ENCODE data around the gene RARRES2.

Gene RARRES2

DNA sequence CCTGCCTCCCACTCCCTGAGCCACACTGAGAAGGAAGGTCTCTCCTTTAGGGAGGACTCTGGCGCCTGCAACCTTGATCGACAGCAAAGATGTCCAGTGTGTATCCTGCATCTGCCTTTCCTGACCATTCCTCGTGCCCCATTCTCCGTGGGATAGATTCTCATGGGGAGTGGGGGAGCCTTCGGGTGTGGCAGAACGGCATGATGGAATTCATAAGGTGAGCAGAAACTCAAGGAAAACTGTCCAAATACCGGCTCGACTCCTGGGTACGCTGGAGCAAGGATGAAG is 636 bp upstream of the RARRES2 start:
- Histone ChIP-seq H3K4me3 (replicated peaks; ENCODE audit: insufficient read depth, low read length) (no peak overlapping the region), H3K27me3 (ENCODE audit: insufficient read depth, poor library complexity, severe bottlenecking) (peaks cover 7% of the 10 kb centered on the region), H3K27ac (replicated peaks) (no peak overlapping the region)
- DNase-seq (ENCODE audit: low read depth in 1 of 2, low spot score in 1 of 2): no peak
- TF ChIP-seq, protein P1, sequence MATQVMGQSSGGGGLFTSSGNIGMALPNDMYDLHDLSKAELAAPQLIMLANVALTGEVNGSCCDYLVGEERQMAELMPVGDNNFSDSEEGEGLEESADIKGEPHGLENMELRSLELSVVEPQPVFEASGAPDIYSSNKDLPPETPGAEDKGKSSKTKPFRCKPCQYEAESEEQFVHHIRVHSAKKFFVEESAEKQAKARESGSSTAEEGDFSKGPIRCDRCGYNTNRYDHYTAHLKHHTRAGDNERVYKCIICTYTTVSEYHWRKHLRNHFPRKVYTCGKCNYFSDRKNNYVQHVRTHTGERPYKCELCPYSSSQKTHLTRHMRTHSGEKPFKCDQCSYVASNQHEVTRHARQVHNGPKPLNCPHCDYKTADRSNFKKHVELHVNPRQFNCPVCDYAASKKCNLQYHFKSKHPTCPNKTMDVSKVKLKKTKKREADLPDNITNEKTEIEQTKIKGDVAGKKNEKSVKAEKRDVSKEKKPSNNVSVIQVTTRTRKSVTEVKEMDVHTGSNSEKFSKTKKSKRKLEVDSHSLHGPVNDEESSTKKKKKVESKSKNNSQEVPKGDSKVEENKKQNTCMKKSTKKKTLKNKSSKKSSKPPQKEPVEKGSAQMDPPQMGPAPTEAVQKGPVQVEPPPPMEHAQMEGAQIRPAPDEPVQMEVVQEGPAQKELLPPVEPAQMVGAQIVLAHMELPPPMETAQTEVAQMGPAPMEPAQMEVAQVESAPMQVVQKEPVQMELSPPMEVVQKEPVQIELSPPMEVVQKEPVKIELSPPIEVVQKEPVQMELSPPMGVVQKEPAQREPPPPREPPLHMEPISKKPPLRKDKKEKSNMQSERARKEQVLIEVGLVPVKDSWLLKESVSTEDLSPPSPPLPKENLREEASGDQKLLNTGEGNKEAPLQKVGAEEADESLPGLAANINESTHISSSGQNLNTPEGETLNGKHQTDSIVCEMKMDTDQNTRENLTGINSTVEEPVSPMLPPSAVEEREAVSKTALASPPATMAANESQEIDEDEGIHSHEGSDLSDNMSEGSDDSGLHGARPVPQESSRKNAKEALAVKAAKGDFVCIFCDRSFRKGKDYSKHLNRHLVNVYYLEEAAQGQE (IDR thresholded peaks at IDR 0.05; ENCODE audit: insufficient replicate concordance, low read depth): no peak
- no peak for TF ChIP-seq SPI1 (IDR thresholded peaks at IDR 0.05; ENCODE audit: borderline replicate concordance, low read depth)
- no peak for TF ChIP-seq GABPA (IDR thresholded peaks at IDR 0.05; ENCODE audit: low read depth)
- TF ChIP-seq, protein P2, sequence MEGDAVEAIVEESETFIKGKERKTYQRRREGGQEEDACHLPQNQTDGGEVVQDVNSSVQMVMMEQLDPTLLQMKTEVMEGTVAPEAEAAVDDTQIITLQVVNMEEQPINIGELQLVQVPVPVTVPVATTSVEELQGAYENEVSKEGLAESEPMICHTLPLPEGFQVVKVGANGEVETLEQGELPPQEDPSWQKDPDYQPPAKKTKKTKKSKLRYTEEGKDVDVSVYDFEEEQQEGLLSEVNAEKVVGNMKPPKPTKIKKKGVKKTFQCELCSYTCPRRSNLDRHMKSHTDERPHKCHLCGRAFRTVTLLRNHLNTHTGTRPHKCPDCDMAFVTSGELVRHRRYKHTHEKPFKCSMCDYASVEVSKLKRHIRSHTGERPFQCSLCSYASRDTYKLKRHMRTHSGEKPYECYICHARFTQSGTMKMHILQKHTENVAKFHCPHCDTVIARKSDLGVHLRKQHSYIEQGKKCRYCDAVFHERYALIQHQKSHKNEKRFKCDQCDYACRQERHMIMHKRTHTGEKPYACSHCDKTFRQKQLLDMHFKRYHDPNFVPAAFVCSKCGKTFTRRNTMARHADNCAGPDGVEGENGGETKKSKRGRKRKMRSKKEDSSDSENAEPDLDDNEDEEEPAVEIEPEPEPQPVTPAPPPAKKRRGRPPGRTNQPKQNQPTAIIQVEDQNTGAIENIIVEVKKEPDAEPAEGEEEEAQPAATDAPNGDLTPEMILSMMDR (IDR thresholded peaks at IDR 0.05; ENCODE audit: insufficient read depth, low read length): no peak
- TF ChIP-seq POLR2AphosphoS5 (IDR thresholded peaks at IDR 0.05; ENCODE audit: low read depth): no peak

DNA sequence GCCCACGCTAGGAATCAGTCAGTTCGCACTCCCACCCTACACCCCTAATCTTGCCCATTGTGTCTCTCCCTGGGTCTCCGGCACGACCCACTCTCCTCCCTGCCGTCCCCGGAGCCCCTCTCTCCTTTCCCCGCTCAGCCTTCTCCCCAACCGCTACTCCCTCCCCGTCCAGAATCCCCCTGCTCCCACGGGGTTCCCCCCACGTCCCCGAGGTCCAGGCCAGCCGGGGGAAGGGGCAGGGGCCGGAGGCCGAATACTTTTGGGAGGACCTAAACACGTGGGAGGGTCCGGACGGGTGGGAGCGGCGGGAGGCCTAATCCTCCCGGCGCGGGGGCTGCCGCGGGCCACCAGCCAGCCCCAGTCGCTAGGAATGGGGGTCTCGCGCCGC is 560 bp downstream of the RARRES2 start:
- Histone ChIP-seq H3K27me3 (ENCODE audit: insufficient read depth, poor library complexity, severe bottlenecking) (peaks cover 7% of the 10 kb centered on the region), H3K4me3 (replicated peaks; ENCODE audit: insufficient read depth, low read length) (no peak overlapping the region), H3K27ac (replicated peaks) (no peak overlapping the region)
- no peak for DNase-seq (ENCODE audit: low read depth in 1 of 2, low spot score in 1 of 2)
- TF ChIP-seq SPI1 (IDR thresholded peaks at IDR 0.05; ENCODE audit: borderline replicate concordance, low read depth) (no peak), GABPA (IDR thresholded peaks at IDR 0.05; ENCODE audit: low read depth) (no peak), POLR2AphosphoS5 (IDR thresholded peaks at IDR 0.05; ENCODE audit: low read depth) (no peak)
- TF ChIP-seq, protein P1 (IDR thresholded peaks at IDR 0.05; ENCODE audit: insufficient replicate concordance, low read depth): no peak
- TF ChIP-seq, protein P2 (IDR thresholded peaks at IDR 0.05; ENCODE audit: insufficient read depth, low read length): no peak

DNA sequence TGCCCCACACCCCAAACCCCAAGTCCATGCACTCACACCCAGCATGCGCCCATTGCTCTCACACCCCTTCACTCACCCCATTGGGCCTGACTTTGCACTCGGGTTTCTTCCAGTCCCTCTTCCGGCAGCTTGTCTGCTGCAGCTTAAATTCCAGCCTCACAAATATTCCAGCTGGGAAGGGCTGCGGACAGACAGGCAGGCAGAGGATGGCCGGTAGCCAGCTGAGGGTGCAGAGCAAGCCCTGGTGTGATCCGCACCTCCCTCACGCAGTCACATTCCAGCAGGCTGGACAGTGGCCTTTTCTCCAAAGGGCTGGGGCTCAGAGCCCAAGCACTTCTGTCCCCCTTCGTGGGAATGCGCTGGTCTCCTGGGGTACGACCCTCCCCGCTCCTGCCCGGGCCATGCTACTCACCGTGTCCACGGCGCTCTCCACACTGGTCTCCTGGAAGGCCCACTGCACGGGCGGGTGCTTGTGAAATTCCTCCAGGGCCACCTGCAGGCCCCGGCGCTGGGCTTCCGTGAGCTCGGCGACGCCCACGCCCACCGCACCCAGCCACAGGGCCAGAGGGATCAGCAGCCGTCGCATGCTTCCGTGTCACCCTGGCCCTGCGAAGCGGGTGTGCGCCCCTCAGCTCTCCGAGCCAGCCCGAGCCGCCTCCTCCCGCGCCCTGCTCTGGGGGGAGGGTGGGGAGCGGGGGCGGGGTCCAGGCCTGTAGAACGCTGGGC is 1.2 kb downstream of the RARRES2 start:
- no peak for TF ChIP-seq SPI1 (IDR thresholded peaks at IDR 0.05; ENCODE audit: borderline replicate concordance, low read depth)
- TF ChIP-seq GABPA (IDR thresholded peaks at IDR 0.05; ENCODE audit: low read depth): no peak
- TF ChIP-seq, protein P2 (IDR thresholded peaks at IDR 0.05; ENCODE audit: insufficient read depth, low read length): no peak
- no peak for TF ChIP-seq POLR2AphosphoS5 (IDR thresholded peaks at IDR 0.05; ENCODE audit: low read depth)
- TF ChIP-seq, protein P1 (IDR thresholded peaks at IDR 0.05; ENCODE audit: insufficient replicate concordance, low read depth): no peak
- Histone ChIP-seq H3K4me3 (replicated peaks; ENCODE audit: insufficient read depth, low read length) (no peak overlapping the region), H3K27ac (replicated peaks) (no peak overlapping the region), H3K27me3 (ENCODE audit: insufficient read depth, poor library complexity, severe bottlenecking) (peaks cover 7% of the 10 kb centered on the region)
- DNase-seq (ENCODE audit: low read depth in 1 of 2, low spot score in 1 of 2): no peak

All from HL-60 (cell line).